HG03575 (cell line): ENCODE measurements around the gene CSF2RB.

Experiments
- ATAC-seq: cut with Tn5 transposase; IDR thresholded peaks from one replicate; pipeline ENCODE4 v1.9.1; 2021; ENCODE audit not compliant: unreplicated experiment, insufficient number of reproducible peaks, low FRiP score; ENCODE audit errors: extremely low read depth

Gene CSF2RB

GRCh38 chr22:36913427-36914389 is at the start of gene CSF2RB:
Gene CSF2RB (plus strand): TSS chr22:36913628. CDS start chr22:36922208, 8,580 bp downstream.
- ATAC-seq, result no peak

GRCh38 chr22:36863979-36864378 is 49.4 kb upstream of the CSF2RB start:
- ATAC-seq, result no peak

GRCh38 chr22:36864454-36865215 is 48.8 kb upstream of the CSF2RB start:
- ATAC-seq, result no peak

- no peak for ATAC-seq
Observed at GRCh38 chr22:36865346-36865745, 48.1 kb upstream of the CSF2RB start.

GRCh38 chr22:36867695-36868094 is 45.7 kb upstream of the CSF2RB start:
- no peak for ATAC-seq

GRCh38 chr22:36868546-36869181 is 44.8 kb upstream of the CSF2RB start:
- ATAC-seq, result no peak

- ATAC-seq, result no peak
Observed at GRCh38 chr22:36870250-36870649, 43.2 kb upstream of the CSF2RB start.

- no peak for ATAC-seq
Observed at GRCh38 chr22:36871669-36872081, 41.8 kb upstream of the CSF2RB start.

- ATAC-seq, result no peak
Observed at GRCh38 chr22:36872084-36872483, 41.3 kb upstream of the CSF2RB start.

- no peak for ATAC-seq
Observed at GRCh38 chr22:36872866-36873498, 40.4 kb upstream of the CSF2RB start.

GRCh38 chr22:36873614-36874308 is 39.7 kb upstream of the CSF2RB start:
- ATAC-seq, result no peak

- no peak for ATAC-seq
Observed at GRCh38 chr22:36874309-36874696, 39.1 kb upstream of the CSF2RB start.

GRCh38 chr22:36874736-36875135 is 38.7 kb upstream of the CSF2RB start:
- ATAC-seq, result no peak

GRCh38 chr22:36875741-36876140 is 37.7 kb upstream of the CSF2RB start:
- ATAC-seq, result no peak

- ATAC-seq, result no peak
Observed at GRCh38 chr22:36879775-36880174, 33.7 kb upstream of the CSF2RB start.

GRCh38 chr22:36881504-36882245 is 31.8 kb upstream of the CSF2RB start:
- ATAC-seq, result no peak

GRCh38 chr22:36884349-36885158 is 28.9 kb upstream of the CSF2RB start:
- ATAC-seq, result no peak
